ENCODE measurements around the gene APIP. TPM values are rescaled to one million over a fixed set of nuclear protein-coding genes. Genes with fewer than 3 reads are reported as not detected.

The APIP gene
- total and polyA plus RNA-seq, 2 of the 8 experiments (the other 6 are each of a cell fraction or from before 2014, with no cell fraction given): 10.4 to 25.7 TPM

GRCh38 chr11:34857463-34857862 lies 58.7 kb downstream of the APIP start:
- FAIRE-seq (no peak), DNase-seq (ENCODE audit: low read depth in 1 of 2, low spot score in 2 of 2) (no peak)

More at GRCh38 chr11:34857463-34857862, 58.7 kb downstream of the APIP start:
- Histone ChIP-seq H2BK20ac (ENCODE audit: low read length) (no peak overlapping the region), H3K4me1 (replicated peaks in 1 of 4; ENCODE audit: control insufficient read depth in 3 of 4, insufficient read depth in 4 of 4, low read length in 3 of 4) (peaks cover 0 to 3% (median 0%) of the 10 kb centered on the region in 4 experiments; a peak in 2 of 7 replicates), H2BK120ac (replicated peaks; ENCODE audit: low read depth, low read length) (no peak overlapping the region), H4K5ac (ENCODE audit: insufficient read length, low read depth, low read length) (no peak overlapping the region), H3K36me3 (ENCODE audit: control insufficient read depth in 2 of 4, insufficient read depth in 4 of 4, low read length in 3 of 4) (no peaks in the 10 kb centered on the region), H4K20me1 (replicated peaks in 1 of 2; ENCODE audit: control insufficient read depth in 1 of 2, insufficient read depth in 2 of 2, low read length in 2 of 2) (no peaks in the 10 kb centered on the region), H2AK5ac (ENCODE audit: low read depth, low read length) (no peak overlapping the region), H3K79me2 (ENCODE audit: control insufficient read depth in 1 of 2, insufficient read depth in 2 of 2, low read length in 2 of 2) (no peaks in the 10 kb centered on the region), H3K4me2 (ENCODE audit: insufficient read depth in 1 of 2, low read depth in 2 of 2, low read length in 2 of 2) (no peak overlapping the region), H4K8ac (ENCODE audit: extremely low read depth, insufficient read depth, low read length) (no peak overlapping the region), H3K4ac (replicated peaks; ENCODE audit: insufficient read length, low read depth, low read length) (no peak overlapping the region), H2AFZ (ENCODE audit: low read length) (no peak overlapping the region), H3K18ac (ENCODE audit: extremely low read depth, low read length) (no peak overlapping the region), H4K91ac (replicated peaks; ENCODE audit: insufficient read length, low read length) (no peak overlapping the region), H3K9me3 (ENCODE audit: insufficient read depth in 2 of 2, low read depth in 1 of 2, low read length in 1 of 2) (no peaks in the 10 kb centered on the region), H3K23me2 (ENCODE audit: low read depth, low read length) (no peaks in the 10 kb centered on the region), H3K14ac (ENCODE audit: insufficient read length) (no peak overlapping the region), H3K4me3 (ENCODE audit: extremely low read depth in 1 of 4, insufficient read depth in 2 of 4, low read depth in 3 of 4, low read length in 4 of 4) (no peak overlapping the region), H3K23ac (ENCODE audit: insufficient read length) (no peak overlapping the region), H3K79me1 (ENCODE audit: low read depth, low read length) (no peaks in the 10 kb centered on the region), H2BK12ac (ENCODE audit: low read depth, low read length) (no peak overlapping the region), H3K9ac (replicated peaks in 1 of 4; ENCODE audit: extremely low read depth in 1 of 4, low read depth in 3 of 4, low read length in 3 of 4) (no peak overlapping the region), H2BK5ac (ENCODE audit: low read depth, low read length) (no peak overlapping the region), H3K27ac (ENCODE audit: low read depth, low read length) (no peak overlapping the region), H2BK15ac (ENCODE audit: low read length) (no peak overlapping the region), H3K27me3 (replicated peaks in 1 of 4; ENCODE audit: control insufficient read depth in 3 of 4, extremely low read depth in 1 of 4, insufficient read depth in 3 of 4, low read length in 3 of 4) (no peaks in the 10 kb centered on the region), H3K56ac (replicated peaks; ENCODE audit: insufficient read length, low read depth, low read length) (no peak overlapping the region)
- TF ChIP-seq EP300 (IDR thresholded peaks at IDR 0.05; ENCODE audit: borderline replicate concordance in 1 of 2, low read depth in 2 of 2, low read length in 2 of 2): no peak
- TF ChIP-seq JUN (IDR thresholded peaks at IDR 0.05; ENCODE audit: low read depth, low read length): no peak
- TF ChIP-seq HDAC6 (IDR thresholded peaks at IDR 0.05; ENCODE audit: low read depth, low read length): no peak
- no peak for TF ChIP-seq SP1 (IDR thresholded peaks at IDR 0.05; ENCODE audit: low read depth, low read length)
- no peak for TF ChIP-seq CHD1 (IDR thresholded peaks at IDR 0.05; ENCODE audit: low read depth, low read length)
- no peak for TF ChIP-seq NANOG (IDR thresholded peaks at IDR 0.05; ENCODE audit: insufficient read depth, low read depth, low read length, poor library complexity, severe bottlenecking)
- no peak for TF ChIP-seq POLR2A (IDR thresholded peaks at IDR 0.05; ENCODE audit: control extremely low read depth in 1 of 2, low read depth in 2 of 2, low read length in 2 of 2)
- ChIA-PET POLR2A (ENCODE audit: partially characterized antibody) (no interaction called here), CTCF (ENCODE audit: partially characterized antibody) (no interaction called here)
- 74% methylated on average over 2 of the region's 2 CpGs; no CpG with 5 or more reads in 1 of the 2 experiments for WGBS, 2 experiments (ENCODE audit: extremely low coverage in 1 of 2, insufficient coverage in 1 of 2, insufficient read length in 1 of 2, insufficient replicate concordance in 2 of 2, low coverage in 1 of 2, low lambda C conversion rate in 2 of 2, missing lambda C conversion rate in 1 of 2)
